Measurements from ENCODE around the gene RAPSN. TPM values are rescaled to one million over a fixed set of nuclear protein-coding genes. Genes with fewer than 3 reads are reported as not detected.

The RAPSN gene
- total and polyA plus RNA-seq, 2 of the 8 experiments (the other 6 are each of a cell fraction or from before 2014, with no cell fraction given), result 0.06 to 0.34 TPM

- H3K4me3 ChIP-seq (ENCODE audit: extremely low read depth in 1 of 4, insufficient read depth in 2 of 4, low read depth in 3 of 4, low read length in 4 of 4), result no peak overlapping the region
- TF ChIP-seq MAFK (IDR thresholded peaks at IDR 0.05; ENCODE audit: low read depth, low read length) (no peak), TAF1 (IDR thresholded peaks at IDR 0.05; ENCODE audit: low read depth, low read length) (no peak), ATF3 (IDR thresholded peaks at IDR 0.05; ENCODE audit: insufficient read depth, low read depth, low read length) (no peak), KDM5A (IDR thresholded peaks at IDR 0.05; ENCODE audit: low read length) (no peak)
- H3K56ac ChIP-seq (replicated peaks; ENCODE audit: insufficient read length, low read depth, low read length), result no peak overlapping the region
- ChIA-PET CTCF (ENCODE audit: partially characterized antibody) (interaction anchor here (1.0 to 10.7 kb wide), 11 partner anchors 10 to 184 kb away, joined by 3 to 78 read pairs (median 8); partner anchors contain the start of genes MYBPC3 and SPI1), POLR2A (ENCODE audit: partially characterized antibody) (interaction anchor here (1.4 to 5.4 kb wide), 3 partner anchors 10 to 28 kb away, joined by 4 to 29 read pairs (median 4); no protein-coding TSS in a partner anchor)
- H3K14ac ChIP-seq (ENCODE audit: insufficient read length), result no peak overlapping the region
- H3K79me1 ChIP-seq (ENCODE audit: low read depth, low read length), result no peaks in the 10 kb centered on the region
- no peaks in the 10 kb centered on the region for H3K27me3 ChIP-seq (replicated peaks in 1 of 4; ENCODE audit: control insufficient read depth in 3 of 4, extremely low read depth in 1 of 4, insufficient read depth in 3 of 4, low read length in 3 of 4)
- no peak overlapping the region for H2BK12ac ChIP-seq (ENCODE audit: low read depth, low read length)
- no peaks in the 10 kb centered on the region for H3K9me3 ChIP-seq (ENCODE audit: insufficient read depth in 2 of 2, low read depth in 1 of 2, low read length in 1 of 2)
- WGBS, 2 experiments (ENCODE audit: extremely low coverage in 1 of 2, insufficient coverage in 1 of 2, insufficient read length in 1 of 2, insufficient replicate concordance in 2 of 2, low coverage in 1 of 2, low lambda C conversion rate in 2 of 2, missing lambda C conversion rate in 1 of 2), result 91% methylated on average over 28 of the region's 28 CpGs; no CpG with 5 or more reads in 1 of the 2 experiments
- H2BK20ac ChIP-seq (ENCODE audit: low read length), result no peak overlapping the region
- no peak overlapping the region for H2BK120ac ChIP-seq (replicated peaks; ENCODE audit: low read depth, low read length)
- no peak overlapping the region for H3K4me2 ChIP-seq (ENCODE audit: insufficient read depth in 1 of 2, low read depth in 2 of 2, low read length in 2 of 2)
- peak overlapping the region; percentile 30 for H4K91ac ChIP-seq (replicated peaks; ENCODE audit: insufficient read length, low read length)
- no peak overlapping the region for H2BK5ac ChIP-seq (ENCODE audit: low read depth, low read length)
- H3K4ac ChIP-seq (replicated peaks; ENCODE audit: insufficient read length, low read depth, low read length), result no peak overlapping the region
- H3K18ac ChIP-seq (ENCODE audit: extremely low read depth, low read length), result no peak overlapping the region
- H4K20me1 ChIP-seq (replicated peaks in 1 of 2; ENCODE audit: control insufficient read depth in 1 of 2, insufficient read depth in 2 of 2, low read length in 2 of 2), result no peaks in the 10 kb centered on the region
- H3K27ac ChIP-seq (ENCODE audit: low read depth, low read length), result no peak overlapping the region
- peaks cover 0 to 7% (median 0%) of the 10 kb centered on the region in 4 experiments; a peak in 2 of 7 replicates for H3K4me1 ChIP-seq (replicated peaks in 1 of 4; ENCODE audit: control insufficient read depth in 3 of 4, insufficient read depth in 4 of 4, low read length in 3 of 4)
- FAIRE-seq (no peak), DNase-seq (ENCODE audit: low read depth in 1 of 2, low spot score in 2 of 2) (no peak)
- H3K9ac ChIP-seq (replicated peaks in 1 of 4; ENCODE audit: extremely low read depth in 1 of 4, low read depth in 3 of 4, low read length in 3 of 4), result no peak overlapping the region
- no peak overlapping the region for H4K8ac ChIP-seq (ENCODE audit: extremely low read depth, insufficient read depth, low read length)
- no peaks in the 10 kb centered on the region for H3K36me3 ChIP-seq (ENCODE audit: control insufficient read depth in 2 of 4, insufficient read depth in 4 of 4, low read length in 3 of 4)
- no peak overlapping the region for H2AK5ac ChIP-seq (ENCODE audit: low read depth, low read length)
- no peak overlapping the region for H3K23ac ChIP-seq (ENCODE audit: insufficient read length)
- no peaks in the 10 kb centered on the region for H3K79me2 ChIP-seq (ENCODE audit: control insufficient read depth in 1 of 2, insufficient read depth in 2 of 2, low read length in 2 of 2)
- peak overlapping the region; percentile 69; the same call in 1 of the 2 replicates for H2AFZ ChIP-seq (ENCODE audit: low read length)
- no peak overlapping the region for H2BK15ac ChIP-seq (ENCODE audit: low read length)
- H3K23me2 ChIP-seq (ENCODE audit: low read depth, low read length), result no peaks in the 10 kb centered on the region
- no peak overlapping the region for H4K5ac ChIP-seq (ENCODE audit: insufficient read length, low read depth, low read length)
These were observed 60.0 kb downstream of the RAPSN start for GRCh38 chr11:47388697-47389576.
